ENCODE results near the gene MRPS27.

The MRPS27 gene

DNA sequence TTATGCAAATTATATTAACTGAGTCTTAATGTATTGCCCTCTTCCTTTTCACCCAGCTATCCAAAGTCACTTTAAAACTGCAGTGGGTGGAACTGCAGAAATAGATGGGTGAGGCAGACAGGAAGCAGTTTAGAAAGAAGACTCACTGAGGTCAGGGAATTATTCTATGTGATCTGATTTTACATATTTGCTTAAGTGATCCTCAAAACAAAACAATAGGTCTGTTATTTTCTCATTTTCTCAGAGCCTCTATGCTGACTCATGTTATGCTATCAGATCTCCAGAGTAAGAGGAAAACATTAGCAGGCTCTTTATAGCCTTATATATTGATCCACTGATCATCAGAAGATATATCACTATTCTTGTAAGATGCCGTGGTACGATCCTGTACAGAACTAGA is 63.5 kb downstream of the MRPS27 start:
- no peak for DNase-seq (ENCODE audit: low read depth)

DNA sequence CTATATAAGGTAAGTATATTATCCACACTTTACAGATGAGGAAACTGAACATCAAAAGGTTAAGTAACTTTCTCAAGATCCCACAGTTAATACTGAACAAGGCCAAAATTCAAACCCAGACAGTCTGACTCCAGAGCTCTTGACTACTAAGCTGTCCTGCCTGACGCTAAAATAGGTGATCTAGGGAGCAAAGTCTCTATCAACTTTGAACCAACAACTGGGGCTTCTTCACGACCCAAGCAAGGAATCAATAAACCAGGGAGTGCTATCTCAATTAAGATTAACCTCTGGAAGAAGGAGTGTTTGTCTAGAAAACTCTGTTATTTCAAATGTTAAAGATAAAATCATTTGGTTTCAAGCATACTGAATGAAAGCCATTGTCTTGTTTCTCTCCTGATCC is 64.4 kb downstream of the MRPS27 start:
- DNase-seq (ENCODE audit: low read depth): no peak

DNA sequence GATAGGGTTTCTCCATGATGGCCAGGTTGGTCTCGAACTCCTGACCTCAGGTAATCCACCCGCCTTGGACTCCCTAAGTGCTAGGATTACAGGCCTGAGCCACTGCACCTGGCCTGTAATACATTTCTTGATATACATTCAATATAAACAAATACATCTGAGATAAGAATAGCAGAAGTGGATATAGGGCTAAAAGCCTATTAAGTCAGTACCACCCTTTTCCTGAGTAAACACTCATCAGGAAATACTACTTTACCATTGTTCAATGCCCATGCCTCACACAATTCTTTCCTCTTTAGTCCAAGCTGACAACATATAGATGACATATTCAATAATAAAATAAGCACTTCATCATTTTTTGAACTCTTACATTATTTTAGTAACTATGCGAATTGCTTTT is 64.8 kb downstream of the MRPS27 start:
- DNase-seq (ENCODE audit: low read depth): no peak

DNA sequence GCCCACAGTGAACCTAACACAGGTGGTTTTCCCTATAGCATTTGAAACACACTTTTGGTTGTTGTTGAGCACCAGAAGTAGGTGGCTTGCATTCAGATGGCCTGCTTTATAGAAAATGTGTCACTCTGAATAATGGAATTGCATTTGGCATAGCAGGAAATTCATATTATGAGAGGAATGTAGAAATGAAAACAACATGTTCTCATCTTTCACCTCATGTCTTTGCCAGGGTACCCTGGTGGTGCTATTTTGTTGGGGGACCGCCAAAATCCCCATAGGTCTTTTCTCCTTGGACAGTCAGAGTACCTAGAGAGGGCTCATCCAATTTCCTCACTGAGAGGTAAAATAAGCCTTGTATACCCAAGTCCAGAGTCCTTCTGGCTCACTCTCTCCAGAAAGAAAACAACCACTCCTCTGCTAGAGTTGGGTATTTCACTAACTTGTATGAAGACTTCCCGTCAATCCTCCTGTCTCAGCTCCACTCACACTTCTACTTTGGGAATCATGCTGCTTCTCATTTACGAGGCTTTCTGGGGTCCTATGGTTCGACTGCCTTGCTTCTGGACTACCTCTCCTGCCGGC is 67.4 kb downstream of the MRPS27 start:
- DNase-seq (ENCODE audit: low read depth): no peak

DNA sequence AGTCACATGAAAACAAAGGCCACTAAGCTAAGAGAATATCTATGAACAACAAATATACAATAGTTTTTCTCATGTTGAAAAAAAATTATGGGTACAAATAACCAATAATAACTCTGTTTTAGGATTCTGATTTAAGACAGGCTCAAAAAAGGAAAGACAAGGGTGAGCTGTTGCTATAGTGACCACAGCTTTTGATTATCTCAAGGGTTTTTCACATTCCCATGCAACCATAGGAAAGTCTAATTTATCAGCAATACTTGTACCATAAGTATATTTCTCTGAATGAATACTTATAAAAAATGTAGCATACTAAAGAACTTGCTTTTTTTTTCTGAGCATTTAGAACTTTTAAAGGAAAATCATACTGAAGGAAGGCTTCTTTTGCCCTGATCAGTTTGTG is 68.0 kb downstream of the MRPS27 start:
- DNase-seq (ENCODE audit: low read depth): no peak

DNA sequence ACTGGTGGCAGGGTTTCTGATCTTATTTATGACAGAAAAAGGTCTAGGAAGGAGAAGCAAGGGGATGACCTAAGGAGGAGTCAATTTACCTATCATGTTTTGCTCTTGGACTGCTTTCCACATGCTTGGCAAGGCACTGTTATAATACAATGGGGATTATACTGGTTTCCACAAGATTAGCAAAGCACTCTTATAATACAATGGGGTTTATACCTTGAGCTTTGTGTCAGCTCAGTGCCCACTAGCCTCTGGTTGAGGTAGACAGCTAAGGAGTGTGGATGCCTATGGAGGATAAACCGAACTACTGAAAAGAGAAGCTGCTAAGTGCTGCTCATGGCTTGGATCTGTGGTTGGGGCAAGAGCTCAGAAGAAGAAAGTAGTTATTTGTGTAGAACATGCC is 68.7 kb downstream of the MRPS27 start:
- DNase-seq (ENCODE audit: low read depth): no peak

DNA sequence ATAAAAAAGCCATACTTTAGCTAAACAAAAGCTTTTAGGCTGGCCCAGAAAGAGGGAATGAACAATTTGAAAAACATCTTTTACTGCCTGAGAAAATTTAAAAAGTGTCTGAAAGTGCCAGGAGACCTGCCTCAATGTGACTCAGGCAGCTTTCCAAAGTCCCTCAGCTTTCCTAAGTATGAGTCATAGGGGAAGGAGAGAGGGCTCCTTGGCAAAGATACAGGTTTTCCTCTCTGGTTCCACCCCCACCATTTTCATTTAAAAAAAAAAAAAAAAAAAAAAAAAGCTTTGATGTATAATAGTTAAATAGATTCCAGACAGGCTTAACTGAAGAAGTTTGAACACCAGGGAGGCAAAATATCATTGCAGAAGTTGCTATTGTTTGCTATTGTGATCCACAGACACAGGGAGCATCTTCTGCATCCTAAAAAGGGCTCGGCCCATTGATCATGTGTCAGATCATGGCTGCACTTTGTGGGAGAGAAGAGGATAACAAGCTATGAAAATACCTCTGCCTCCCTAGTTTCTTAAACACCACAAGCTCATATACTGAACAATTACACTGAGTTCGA is 71.5 kb downstream of the MRPS27 start:
- DNase-seq (ENCODE audit: low read depth): peak; percentile 72

DNA sequence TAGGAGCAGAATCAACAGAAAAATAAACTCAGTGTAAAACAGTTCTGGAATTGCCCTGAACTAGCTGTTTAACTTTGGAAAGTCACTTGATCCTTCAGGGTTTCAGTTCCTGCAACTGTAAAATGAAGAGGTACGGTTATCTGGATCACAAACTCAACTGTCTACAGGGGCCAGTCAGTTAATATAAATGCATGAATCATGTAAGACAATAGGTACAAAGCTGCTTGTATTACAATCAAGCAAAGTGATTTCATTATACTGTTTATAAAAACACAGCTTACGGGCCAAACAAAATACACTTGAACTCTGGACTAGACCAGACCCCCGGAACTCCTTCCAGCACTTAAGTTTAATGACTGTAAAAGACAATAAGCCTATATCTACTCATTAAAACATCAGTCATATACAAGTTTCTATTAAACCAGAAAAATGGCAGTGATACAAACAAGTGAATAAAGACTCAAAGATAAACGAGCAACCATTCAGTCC is 73.0 kb downstream of the MRPS27 start:
- DNase-seq (ENCODE audit: low read depth): no peak

DNA sequence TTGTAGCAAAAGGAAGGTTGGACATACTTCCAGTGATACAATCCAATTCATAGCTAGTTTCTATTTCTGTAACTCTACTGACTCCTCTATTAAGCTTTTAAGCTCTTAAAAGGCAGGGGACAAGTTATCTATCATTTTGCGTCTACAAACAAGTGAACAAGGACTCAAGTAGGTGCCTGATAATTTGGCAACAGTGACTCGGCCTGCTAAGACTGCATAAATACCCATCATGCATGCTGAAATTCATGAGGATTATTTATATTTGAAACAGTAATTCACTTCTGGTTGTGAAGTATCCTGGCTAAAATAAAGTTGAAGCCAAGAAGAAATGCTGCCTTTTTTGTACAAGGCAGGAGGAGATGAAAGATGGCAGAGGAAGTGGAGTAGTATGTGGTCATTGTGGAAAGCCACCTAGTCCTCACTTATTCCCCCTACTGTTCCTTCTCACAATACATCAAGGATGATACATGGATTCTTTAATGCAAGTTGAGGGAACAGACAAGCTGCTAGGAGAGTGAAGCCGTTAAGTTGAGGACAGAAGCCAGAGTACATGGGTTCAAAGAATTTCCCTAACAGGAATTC is 74.0 kb downstream of the MRPS27 start:
- no peak for DNase-seq (ENCODE audit: low read depth)

DNA sequence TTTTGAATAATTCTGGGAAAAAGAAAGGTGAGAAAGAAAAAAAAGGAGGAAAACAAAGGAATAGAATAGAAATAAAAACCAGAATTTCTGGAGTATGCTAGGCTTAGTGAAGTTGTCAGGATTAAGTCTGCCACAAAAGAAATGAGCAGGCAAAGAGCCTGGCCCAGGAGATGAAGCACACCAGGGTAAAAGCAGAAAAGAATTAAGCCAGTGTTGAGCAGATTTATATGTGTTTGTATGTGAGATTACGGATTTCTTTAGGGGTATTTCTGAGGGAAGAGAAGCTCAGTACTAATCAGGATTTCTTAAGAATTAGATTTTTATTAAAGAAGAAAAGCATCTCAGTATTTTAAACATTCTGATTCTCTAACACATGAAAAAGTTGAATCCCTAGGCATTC is 74.5 kb downstream of the MRPS27 start:
- DNase-seq (ENCODE audit: low read depth): no peak

DNA sequence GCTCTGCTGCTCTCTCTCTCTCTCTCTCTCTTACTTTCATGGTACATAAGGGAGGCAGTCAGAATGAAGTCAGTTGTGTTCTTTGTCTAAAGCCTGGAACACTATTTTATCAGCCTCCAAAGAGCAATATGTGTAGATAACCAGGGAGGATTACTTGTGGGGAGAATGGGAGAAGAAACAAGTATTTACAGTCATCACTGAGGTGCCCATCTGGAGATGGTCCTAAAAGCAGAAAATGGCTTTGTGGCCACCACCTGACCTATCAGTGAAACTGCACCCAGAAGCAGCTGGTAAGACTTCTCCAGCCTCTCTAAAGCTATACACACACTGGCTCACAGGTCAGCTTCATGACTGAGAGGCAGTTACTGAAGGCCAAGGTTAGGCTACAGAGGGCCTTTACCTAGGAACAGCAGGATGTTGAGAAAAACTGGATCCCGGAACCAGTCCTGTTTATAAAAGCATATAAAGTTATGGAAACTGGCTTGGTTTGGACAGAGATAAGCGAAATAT is 75.1 kb downstream of the MRPS27 start:
- DNase-seq (ENCODE audit: low read depth): peak; percentile 56

DNA sequence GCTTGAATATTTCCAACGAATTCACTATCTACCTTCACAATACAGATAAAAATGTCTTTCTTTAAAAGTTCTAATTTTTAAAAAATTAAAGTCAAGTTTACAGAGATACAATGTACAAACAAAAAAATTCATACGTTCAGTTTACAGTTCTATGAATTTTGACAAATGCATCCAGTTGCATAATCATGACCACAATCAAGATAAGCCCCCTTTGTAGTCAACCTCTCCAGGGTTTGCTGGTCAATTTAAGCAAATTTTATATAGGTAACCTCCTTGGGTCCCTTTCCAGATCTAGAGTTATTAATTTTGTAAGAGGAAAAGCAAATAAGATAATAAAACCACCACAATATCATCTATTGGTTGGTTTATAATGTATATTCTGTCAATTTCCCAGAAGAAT is 76.3 kb downstream of the MRPS27 start:
- no peak for DNase-seq (ENCODE audit: low read depth)

DNA sequence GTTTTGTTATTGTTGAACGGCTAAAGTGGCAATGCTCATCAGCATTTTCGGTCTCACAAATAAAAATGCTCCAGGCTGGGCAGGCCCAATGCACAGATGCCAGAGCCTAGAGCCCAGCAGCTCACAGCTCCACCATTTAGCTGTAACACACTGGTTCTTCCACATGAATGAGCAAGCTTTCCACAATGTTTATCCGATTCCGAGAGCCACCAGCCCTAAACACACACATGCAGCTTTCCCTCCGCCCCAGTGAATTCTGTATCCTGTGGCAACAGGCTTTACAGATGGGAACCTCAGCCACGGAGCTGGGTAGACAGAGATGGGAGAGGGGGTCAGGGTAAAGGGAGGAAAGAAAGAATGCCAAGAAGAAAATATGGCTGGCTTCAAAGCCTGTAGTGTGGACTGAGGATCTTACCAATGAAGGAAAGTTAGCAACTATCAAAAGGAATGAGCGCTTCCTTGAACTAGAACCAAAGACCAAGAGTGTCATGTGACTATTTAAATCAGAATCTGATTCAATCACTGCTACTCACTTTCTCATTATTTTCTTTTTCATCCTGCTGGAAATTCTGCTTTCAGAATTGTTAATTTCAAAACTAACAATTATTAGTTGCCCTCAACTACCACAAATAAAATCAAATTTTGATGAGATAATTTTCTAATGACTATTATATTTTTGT is 77.1 kb downstream of the MRPS27 start:
- no peak for DNase-seq (ENCODE audit: low read depth)

DNA sequence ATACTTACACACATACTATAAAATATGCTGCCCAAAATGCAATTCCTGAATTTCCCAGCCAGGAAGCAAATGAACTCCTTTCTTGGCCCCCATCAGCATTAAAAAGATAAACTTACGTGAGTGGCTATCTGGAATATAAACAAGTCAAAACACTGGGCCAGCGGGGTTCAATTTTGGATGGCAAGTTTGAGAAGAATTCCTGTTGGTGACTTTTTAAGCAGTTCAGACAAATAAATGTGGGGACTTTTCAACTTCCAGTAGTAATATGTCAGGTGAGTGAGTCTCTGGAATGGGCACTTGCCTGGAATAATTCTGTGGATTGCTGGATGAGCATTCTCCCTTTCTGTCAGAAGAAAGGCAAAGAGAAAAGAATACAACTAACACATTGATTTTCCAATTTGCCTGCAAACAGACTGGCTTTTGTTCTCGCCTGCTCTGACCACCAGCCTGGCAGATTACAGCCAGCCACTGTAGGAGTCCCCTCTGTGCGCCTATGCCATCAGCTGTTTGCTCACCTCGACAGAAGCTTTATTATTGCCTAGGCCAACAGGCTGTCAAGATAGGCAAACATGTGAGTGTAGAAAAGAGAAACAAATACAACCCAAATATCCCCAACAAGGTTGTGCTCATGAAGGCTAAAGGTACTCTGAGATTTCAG is 78.6 kb downstream of the MRPS27 start:
- DNase-seq (ENCODE audit: low read depth): no peak

DNA sequence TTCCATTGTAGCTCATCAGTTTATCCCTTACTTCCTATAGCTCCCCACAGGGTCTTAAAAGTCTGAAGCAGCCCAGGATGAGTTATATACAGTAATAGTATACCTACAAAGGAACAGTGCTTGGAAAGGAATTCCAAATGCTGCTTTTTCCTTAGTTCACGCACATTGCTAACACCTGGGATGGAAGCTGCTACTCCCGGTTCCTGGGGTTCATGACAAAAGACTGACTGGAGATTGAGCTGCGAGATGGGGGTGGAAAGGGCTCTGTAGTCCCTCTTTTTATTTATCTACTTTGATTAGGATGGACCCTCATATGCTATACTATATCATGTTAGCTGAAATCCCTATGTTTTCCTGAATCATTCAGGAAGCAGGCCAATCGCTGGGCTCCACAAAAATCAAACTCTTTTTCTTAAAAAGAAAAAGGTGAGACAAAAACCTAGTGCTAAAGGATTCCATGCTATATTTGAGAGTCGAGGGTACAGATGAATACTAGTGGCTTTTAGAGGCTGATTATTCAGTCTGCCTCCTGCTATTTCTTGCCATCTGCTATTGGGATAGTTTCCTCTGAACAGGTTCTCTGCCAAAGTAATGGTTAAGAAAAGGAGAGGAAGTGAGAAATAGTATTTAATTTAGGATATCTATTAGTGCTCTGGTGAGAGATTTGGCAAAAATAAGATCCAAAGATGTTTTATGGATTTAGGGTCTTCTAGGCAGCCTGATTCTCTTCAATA is 81.2 kb downstream of the MRPS27 start:
- DNase-seq (ENCODE audit: low read depth): no peak

DNA sequence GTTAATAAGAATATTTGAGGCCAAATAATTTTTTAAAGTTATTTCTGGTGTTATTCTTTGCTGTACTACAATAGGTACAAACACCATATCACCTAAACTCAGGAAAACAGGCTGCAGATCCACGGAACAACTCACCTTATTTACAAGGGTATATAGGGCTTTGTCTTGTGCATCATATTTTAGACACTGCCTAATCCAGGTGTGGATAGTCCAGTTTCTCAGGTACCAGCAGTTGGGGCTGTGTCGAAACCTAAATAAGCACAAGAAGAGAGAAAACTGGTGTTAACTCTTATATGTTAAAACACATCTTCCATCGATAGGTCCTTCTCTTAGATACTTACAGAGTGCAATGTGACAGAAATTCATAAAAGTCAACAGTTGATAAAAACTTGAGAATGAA is 82.2 kb downstream of the MRPS27 start:
- no peak for DNase-seq (ENCODE audit: low read depth)

DNA sequence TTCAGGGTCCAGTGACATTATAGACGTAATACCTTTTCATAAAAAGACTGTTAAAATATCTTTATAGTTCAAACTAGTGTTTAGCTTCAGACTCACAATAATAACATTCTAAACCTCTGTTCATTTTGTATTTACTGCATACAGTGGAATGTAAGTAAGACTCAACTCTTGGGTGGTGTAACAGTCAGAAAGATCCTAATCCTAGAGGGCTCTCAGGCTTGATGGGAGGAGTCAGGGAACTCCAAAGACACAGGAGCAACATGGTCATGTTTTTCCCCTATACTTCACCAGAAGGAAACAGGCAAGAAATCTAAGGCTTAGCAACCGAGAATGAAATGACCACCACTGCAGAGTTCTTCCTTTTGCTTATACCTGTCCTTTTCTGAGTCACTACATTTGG is 82.6 kb downstream of the MRPS27 start:
- DNase-seq (ENCODE audit: low read depth): no peak

DNA sequence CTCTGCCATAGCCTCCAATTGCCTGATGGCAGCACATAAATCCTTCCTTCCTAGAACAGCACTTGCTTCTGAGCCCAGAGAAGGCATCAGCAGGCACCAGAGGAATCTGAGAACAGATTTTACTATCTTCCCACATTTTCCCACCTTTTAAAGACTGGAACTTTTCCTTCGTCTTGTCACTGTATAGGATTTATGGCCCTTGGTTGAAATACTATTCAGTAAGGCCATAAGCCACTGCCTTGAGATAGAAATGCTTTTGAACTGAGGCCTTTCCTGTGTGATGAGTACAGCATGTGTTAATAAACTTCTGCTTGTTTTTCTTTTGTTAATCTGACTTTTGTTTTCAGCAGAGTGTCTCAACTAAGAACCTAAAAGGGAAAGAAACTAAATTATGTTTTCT is 84.3 kb downstream of the MRPS27 start:
- DNase-seq (ENCODE audit: low read depth): no peak

DNA sequence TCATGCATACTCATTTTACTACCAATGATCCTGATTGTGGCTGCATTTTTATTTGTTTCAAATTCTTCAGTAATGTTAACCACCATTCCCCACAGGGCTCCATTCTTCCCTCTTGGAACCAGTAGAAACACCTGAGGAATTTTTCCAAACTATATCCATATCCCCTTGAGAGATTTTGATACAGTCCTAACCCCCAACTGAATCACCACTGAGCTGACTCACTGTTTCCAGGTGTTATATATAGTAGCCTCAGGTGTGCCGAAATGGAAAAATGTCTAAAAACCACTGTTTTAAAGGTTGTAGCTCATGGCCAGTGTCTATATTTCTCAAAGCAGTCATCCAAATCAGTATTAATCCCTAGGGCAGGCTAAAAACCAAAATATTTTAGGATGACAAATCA is 85.2 kb downstream of the MRPS27 start:
- DNase-seq (ENCODE audit: low read depth): no peak

DNA sequence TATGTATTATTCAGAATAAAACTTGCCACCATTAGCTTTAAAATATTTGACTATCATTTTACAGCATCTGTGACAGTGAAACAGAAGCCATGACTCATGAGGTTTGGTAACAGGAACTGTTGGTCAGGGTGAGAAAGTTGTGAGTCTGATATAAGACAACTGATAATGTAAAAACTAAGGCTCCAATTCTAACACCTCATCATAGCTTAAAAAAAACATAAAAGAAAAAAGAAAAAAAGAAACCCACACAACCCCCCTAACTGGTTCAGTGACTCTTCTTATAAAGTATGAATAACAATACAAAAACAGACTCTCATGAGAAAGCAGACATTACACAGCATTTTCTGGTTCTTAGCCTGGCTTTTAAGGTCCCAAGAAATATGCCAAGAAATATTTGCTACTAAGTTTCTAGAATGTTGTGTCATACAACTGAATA is 85.8 kb downstream of the MRPS27 start:
- DNase-seq (ENCODE audit: low read depth): no peak

DNA sequence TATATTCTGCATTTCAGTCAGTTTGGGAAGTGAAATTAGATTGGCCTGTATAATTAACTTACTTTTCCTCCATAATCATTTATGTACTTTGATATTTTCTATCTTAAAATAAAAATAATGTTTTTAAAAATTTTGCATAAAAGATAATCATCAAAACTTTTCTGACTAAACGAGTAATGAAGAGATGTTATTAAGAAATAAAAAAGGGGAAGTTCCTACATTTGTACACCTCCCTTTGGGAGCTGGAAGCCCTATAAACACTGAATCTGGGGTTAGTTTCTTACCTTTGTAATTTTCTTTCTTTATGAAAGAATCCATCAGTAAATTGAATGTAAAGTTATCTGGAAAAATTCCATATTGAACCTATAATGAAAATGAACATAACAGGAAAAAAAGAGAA is 86.2 kb downstream of the MRPS27 start:
- no peak for DNase-seq (ENCODE audit: low read depth)

DNA sequence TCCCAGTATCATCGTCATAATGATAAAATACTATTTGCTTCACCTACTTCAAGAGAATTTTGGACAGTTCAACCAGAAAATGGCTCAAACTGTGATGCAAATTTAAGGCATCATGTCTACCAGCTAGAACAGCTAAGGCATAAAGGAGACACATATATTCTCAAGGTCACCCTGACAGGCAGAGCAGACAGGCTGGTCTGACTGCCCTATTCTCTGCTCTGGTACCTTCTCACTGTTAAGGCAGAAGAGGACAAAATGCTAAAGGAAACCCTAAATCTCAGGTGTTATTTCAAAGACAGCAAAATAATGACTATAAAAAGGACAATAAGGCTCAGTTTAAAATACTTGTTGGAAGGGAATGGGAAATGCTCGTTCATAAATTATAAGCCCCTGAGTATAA is 87.2 kb downstream of the MRPS27 start:
- no peak for DNase-seq (ENCODE audit: low read depth)
